H9 (cell line): ENCODE measurements around the gene CARD11. TPM values are rescaled to one million over a fixed set of nuclear protein-coding genes. Genes with fewer than 3 reads are reported as not detected.
A peak's percentile ranks its signal among the peaks of the same experiment; 100 is the strongest.

Source experiments
- DNase-seq: peaks from one replicate; pipeline ENCODE4 v3.0.0-alpha.2; 2017
- H2AFZ ChIP-seq: one replicate; pipeline ENCODE4 v1.6.1; 2013; ENCODE audit warnings: mild to moderate bottlenecking, low read length, control low read depth, moderate library complexity
- H2AK5ac ChIP-seq: 2 replicates; pipeline ENCODE4 v1.6.1; 2013; ENCODE audit warnings: low read length, control low read depth, mixed read lengths; ENCODE audit not compliant: insufficient read length
- H2BK120ac ChIP-seq: one replicate; pipeline ENCODE4 v1.6.1; 2013; ENCODE audit warnings: low read depth, mild to moderate bottlenecking, low read length, control low read depth, inconsistent platforms; ENCODE audit not compliant: poor library complexity, severe bottlenecking
- H2BK12ac ChIP-seq: 2 replicates; pipeline ENCODE4 v1.6.1; 2013; ENCODE audit warnings: low read length, control low read depth, mixed read lengths, low read depth; ENCODE audit not compliant: insufficient read length
- H2BK15ac ChIP-seq: 2 replicates; pipeline ENCODE4 v1.6.1; 2013; ENCODE audit warnings: low read depth, low read length, control low read depth
- H2BK20ac ChIP-seq: one replicate; pipeline ENCODE4 v1.6.1; 2013; ENCODE audit warnings: low read depth, mild to moderate bottlenecking, low read length, control low read depth, inconsistent platforms; ENCODE audit not compliant: poor library complexity, severe bottlenecking
- H2BK5ac ChIP-seq: 2 replicates; pipeline ENCODE4 v1.6.1; 2013; ENCODE audit warnings: low read length, control low read depth, mixed read lengths; ENCODE audit not compliant: insufficient read length
- H3K14ac ChIP-seq: 2 replicates; pipeline ENCODE4 v1.6.1; 2013; ENCODE audit warnings: low read length, control low read depth; ENCODE audit not compliant: insufficient read depth
- H3K18ac ChIP-seq: 2 replicates; pipeline ENCODE4 v1.6.1; 2013; ENCODE audit warnings: low read depth, mild to moderate bottlenecking, mixed read lengths, low read length, control low read depth; ENCODE audit not compliant: insufficient read length
- H3K23ac ChIP-seq: 2 replicates; pipeline ENCODE4 v1.6.1; 2013; ENCODE audit warnings: low read length, control low read depth, mixed read lengths, low read depth; ENCODE audit not compliant: insufficient read length
- H3K23me2 ChIP-seq: 2 replicates; pipeline ENCODE4 v1.6.1; 2013; ENCODE audit warnings: low read depth, mild to moderate bottlenecking, mixed read lengths, low read length, control low read depth; ENCODE audit not compliant: insufficient read length, poor library complexity, severe bottlenecking
- H3K27ac ChIP-seq: 2 replicates; pipeline ENCODE4 v1.5.1; 2013; ENCODE audit warnings: low read length, control low read depth, mixed read lengths, low read depth; ENCODE audit not compliant: insufficient read length
- H3K27me3 ChIP-seq: 2 replicates; pipeline ENCODE4 v1.6.1; 2013; ENCODE audit warnings: low read length, control low read depth, inconsistent platforms; ENCODE audit not compliant: insufficient read depth
- H3K4ac ChIP-seq: 2 replicates; pipeline ENCODE4 v1.6.1; 2013; ENCODE audit warnings: low read depth, mild to moderate bottlenecking, control low read depth, inconsistent platforms, low read length, moderate library complexity
- H3K4me1 ChIP-seq: 2 replicates; pipeline ENCODE4 v1.6.1; 2013; ENCODE audit warnings: low read length, control low read depth, inconsistent platforms; ENCODE audit not compliant: insufficient read depth
- H3K4me2 ChIP-seq: 2 replicates; pipeline ENCODE4 v1.6.1; 2013; ENCODE audit warnings: low read length, control low read depth, mixed read lengths; ENCODE audit not compliant: insufficient read length, insufficient read depth
- H3K56ac ChIP-seq: 2 replicates; pipeline ENCODE4 v1.6.1; 2013; ENCODE audit warnings: low read depth, mild to moderate bottlenecking, mixed read lengths, low read length, control low read depth; ENCODE audit not compliant: insufficient read length
- H3K79me1 ChIP-seq: 2 replicates; pipeline ENCODE4 v1.6.1; 2013; ENCODE audit warnings: low read depth, mild to moderate bottlenecking, moderate library complexity, low read length, control low read depth, inconsistent platforms; ENCODE audit not compliant: insufficient read depth, poor library complexity, severe bottlenecking
- H3K79me2 ChIP-seq: 2 replicates; pipeline ENCODE4 v1.6.1; 2013; ENCODE audit warnings: low read length, control low read depth, inconsistent platforms; ENCODE audit not compliant: insufficient read depth
- H3K9ac ChIP-seq: 2 replicates; pipeline ENCODE4 v1.6.1; 2013; ENCODE audit warnings: low read length, control low read depth, mixed read lengths; ENCODE audit not compliant: insufficient read length; ENCODE audit errors: extremely low read depth
- H3K9me3 ChIP-seq: one replicate; pipeline ENCODE4 v1.6.1; 2013; ENCODE audit warnings: low read depth, low read length, inconsistent platforms; ENCODE audit not compliant: control insufficient read depth
- H3T11ph ChIP-seq: one replicate; pipeline ENCODE4 v1.6.1; 2013; ENCODE audit warnings: mild to moderate bottlenecking, low read length, control low read depth, inconsistent platforms
- H4K20me1 ChIP-seq: one replicate; pipeline ENCODE4 v1.6.1; 2013; ENCODE audit not compliant: control insufficient read depth, insufficient read length, insufficient read depth
- H4K5ac ChIP-seq: 2 replicates; pipeline ENCODE4 v1.6.1; 2013; ENCODE audit warnings: low read depth, mild to moderate bottlenecking, mixed read lengths, low read length, control low read depth; ENCODE audit not compliant: insufficient read length
- H4K8ac ChIP-seq: replicated peaks from 2 replicates; pipeline ENCODE4 v1.6.1; 2013; ENCODE audit warnings: low read length, control low read depth, mixed read lengths, low read depth; ENCODE audit not compliant: insufficient read length
- H4K91ac ChIP-seq: 2 replicates; pipeline ENCODE4 v1.6.1; 2013; ENCODE audit warnings: low read depth, mild to moderate bottlenecking, moderate library complexity, mixed read lengths, low read length, control low read depth; ENCODE audit not compliant: insufficient read length
- H3K27ac Mint-ChIP-seq, 3 experiments: 2 replicates in 2 of 3; 3 replicates in 1 of 3; pipeline ENCODE4 v1.8.0; 2020 to 2021; ENCODE audit warnings: mixed read lengths in 3 of 3, mild to moderate bottlenecking in 1 of 3, moderate library complexity in 1 of 3
- H3K27me3 Mint-ChIP-seq: 2 replicates; pipeline ENCODE4 v1.8.0; 2021; ENCODE audit warnings: low read depth, mild to moderate bottlenecking, moderate library complexity, mixed read lengths
- H3K36me3 Mint-ChIP-seq, 3 experiments: 2 replicates in 2 of 3; 3 replicates in 1 of 3; pipeline ENCODE4 v1.8.0; 2020 to 2021; ENCODE audit warnings: low read depth in 3 of 3, mixed read lengths in 3 of 3; ENCODE audit not compliant: insufficient read depth in 1 of 3
- H3K4me1 Mint-ChIP-seq, 2 experiments: 2 replicates each; pipeline ENCODE4 v1.8.0; 2020; ENCODE audit warnings: mixed read lengths in 2 of 2
- H3K4me3 Mint-ChIP-seq, 2 experiments: 2 replicates in 1 of 2; 3 replicates in 1 of 2; pipeline ENCODE4 v1.8.0; 2020 to 2021; ENCODE audit warnings: mild to moderate bottlenecking in 2 of 2, mixed read lengths in 2 of 2, moderate library complexity in 1 of 2
- H3K9me3 Mint-ChIP-seq, 2 experiments: 2 replicates in 1 of 2; 3 replicates in 1 of 2; pipeline ENCODE4 v1.8.0; 2020; ENCODE audit warnings: mild to moderate bottlenecking in 2 of 2, mixed read lengths in 2 of 2, moderate library complexity in 1 of 2
- CTCF ChIP-seq: fragments of 200-600 bp; sonication (generic); conservative IDR thresholded peaks from 3 replicates; pipeline ENCODE4 v1.8.0; 2021; ENCODE audit warnings: antibody characterized with exemption, mild to moderate bottlenecking
- WGBS: extraction: QIAGEN DNeasy Blood & Tissue Kit; methylation state at CpG from one replicate; pipeline ENCODE4 v1.1.7; 2013; ENCODE audit warnings: missing lambda C conversion rate, low lambda C conversion rate, mixed read lengths; ENCODE audit not compliant: insufficient read length; ENCODE audit errors: extremely low coverage; 5-methylcytosine and 5-hydroxymethylcytosine counted together
- total RNA-seq: library from RNA; stranded (reverse); gene quantifications from 2 replicates; pipeline ENCODE4 v1.2.1, GENCODE V29; 2021

The CARD11 gene
- total RNA-seq, 1 experiment from 2014 or later, result 20.0 TPM

- Mint-ChIP-seq H3K4me3 (no peak overlapping the region), H3K27ac (peak overlapping the region in 1 of 3 experiments; percentile 76; a peak in 1 of 7 replicates), H3K27me3 (no peaks in the 10 kb centered on the region), H3K9me3 (peaks cover 0 to 9% of the 10 kb centered on the region in 2 experiments; a peak in 4 of 5 replicates), H3K36me3 (peaks cover 18 to 23% (median 23%) of the 10 kb centered on the region in 3 experiments), H3K4me1 (peaks cover 7 to 8% of the 10 kb centered on the region in 2 experiments)
- H2BK120ac ChIP-seq, result no peak overlapping the region
- H4K8ac ChIP-seq, result no peak overlapping the region
- H2AK5ac ChIP-seq, result no peak overlapping the region
- H3K56ac ChIP-seq, result no peak overlapping the region
- H3K4me1 ChIP-seq, result no peaks in the 10 kb centered on the region
- no peak overlapping the region for H3K4me2 ChIP-seq
- peak; percentile 16 for DNase-seq
- no peaks in the 10 kb centered on the region for H3K79me2 ChIP-seq
- H3T11ph ChIP-seq, result no peak overlapping the region
- no peak overlapping the region for H4K5ac ChIP-seq
- no peaks in the 10 kb centered on the region for H4K20me1 ChIP-seq
- H3K4ac ChIP-seq, result no peak overlapping the region
- no peak overlapping the region for H3K23ac ChIP-seq
- H2AFZ ChIP-seq, result no peak overlapping the region
- no CpG with 5 or more reads among the region's 35 CpGs for WGBS
- no peak overlapping the region for H2BK20ac ChIP-seq
- no peak for TF ChIP-seq CTCF
- no peak overlapping the region for H3K14ac ChIP-seq
- no peaks in the 10 kb centered on the region for H3K9me3 ChIP-seq
- no peak overlapping the region for H4K91ac ChIP-seq
- H2BK5ac ChIP-seq, result no peak overlapping the region
- no peak overlapping the region for H3K18ac ChIP-seq
- H2BK15ac ChIP-seq, result no peak overlapping the region
- no peak overlapping the region for H3K9ac ChIP-seq
- no peaks in the 10 kb centered on the region for H3K27me3 ChIP-seq
- no peaks in the 10 kb centered on the region for H3K79me1 ChIP-seq
- H3K27ac ChIP-seq, result no peak overlapping the region
- no peaks in the 10 kb centered on the region for H3K23me2 ChIP-seq
- no peak overlapping the region for H2BK12ac ChIP-seq
Observed at GRCh38 chr7:2943851-2944601, 99.6 kb downstream of the CARD11 start.
